A549 treated with ZK216348 at 1 μM for 4 hours (cell line): ENCODE measurements around the gene ABCC4. TPM values are rescaled to one million over a fixed set of nuclear protein-coding genes. Genes with fewer than 3 reads are reported as not detected.

Experiments used
- total RNA-seq: library from RNA; stranded (reverse); fragments of 200-300 nt; extraction: Qiagen RNA extraction; gene quantifications from 5 replicates; pipeline ENCODE4 v1.2.3, GENCODE V29; 2022; ENCODE audit warnings: low read depth

ABCC4 gene
- 16.3 to 26.9 TPM (median 24.6 TPM) in 5 replicates for total RNA-seq

GRCh38 chr13:95301183-95301967 lies at the start of gene ABCC4:
Gene ABCC4, minus strand, starts transcription at chr13:95301451. Its CDS starts 137 bp downstream, at chr13:95301314.

